ENCODE results near the gene PCDH15. TPM values are rescaled to one million over a fixed set of nuclear protein-coding genes. Genes with fewer than 3 reads are reported as not detected.

Gene PCDH15
- total RNA-seq, 1 donor: under 0.01 TPM

- Histone ChIP-seq H3K9me3 (ENCODE audit: low read depth, low read length) (peaks cover under 1% of the 10 kb centered on the region), H3K27me3 (ENCODE audit: insufficient read depth, low read length) (no peaks in the 10 kb centered on the region), H3K4me3 (ENCODE audit: low read length) (no peak overlapping the region), H3K4me1 (ENCODE audit: insufficient read depth, low read length) (no peaks in the 10 kb centered on the region)
Observed at GRCh38 chr10:54284526-54285193, 516.4 kb downstream of the PCDH15 start.

- Histone ChIP-seq H3K27me3 (ENCODE audit: insufficient read depth, low read length) (no peaks in the 10 kb centered on the region), H3K9me3 (ENCODE audit: low read depth, low read length) (peaks cover 6% of the 10 kb centered on the region), H3K4me3 (ENCODE audit: low read length) (no peak overlapping the region), H3K4me1 (ENCODE audit: insufficient read depth, low read length) (no peaks in the 10 kb centered on the region)
Observed at GRCh38 chr10:54282012-54282411, 519.0 kb downstream of the PCDH15 start.

DNA sequence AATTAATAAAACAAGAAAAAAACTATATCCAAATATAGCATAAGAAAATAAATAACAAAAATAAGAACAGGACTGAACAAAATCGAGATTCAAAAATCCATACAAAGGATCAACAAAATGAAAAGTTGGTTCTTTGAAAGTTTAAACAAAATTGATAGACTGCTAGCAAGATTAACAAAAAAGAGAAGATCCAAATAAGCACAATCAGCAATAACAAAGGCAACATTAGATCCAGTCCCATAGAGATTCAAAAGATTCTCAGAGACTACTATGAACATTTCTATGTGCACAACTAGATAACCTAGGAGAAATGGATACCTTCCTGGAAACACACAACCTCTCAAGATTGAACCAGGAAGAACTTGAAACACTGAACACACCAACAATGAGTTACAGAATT, 534.6 kb downstream of the PCDH15 start:
- H3K4me1 ChIP-seq (ENCODE audit: insufficient read depth, low read length): no peaks in the 10 kb centered on the region
- no peaks in the 10 kb centered on the region for H3K27me3 ChIP-seq (ENCODE audit: insufficient read depth, low read length)
- H3K4me3 ChIP-seq (ENCODE audit: low read length): no peak overlapping the region
- H3K9me3 ChIP-seq (ENCODE audit: low read depth, low read length): peaks cover 5% of the 10 kb centered on the region

DNA sequence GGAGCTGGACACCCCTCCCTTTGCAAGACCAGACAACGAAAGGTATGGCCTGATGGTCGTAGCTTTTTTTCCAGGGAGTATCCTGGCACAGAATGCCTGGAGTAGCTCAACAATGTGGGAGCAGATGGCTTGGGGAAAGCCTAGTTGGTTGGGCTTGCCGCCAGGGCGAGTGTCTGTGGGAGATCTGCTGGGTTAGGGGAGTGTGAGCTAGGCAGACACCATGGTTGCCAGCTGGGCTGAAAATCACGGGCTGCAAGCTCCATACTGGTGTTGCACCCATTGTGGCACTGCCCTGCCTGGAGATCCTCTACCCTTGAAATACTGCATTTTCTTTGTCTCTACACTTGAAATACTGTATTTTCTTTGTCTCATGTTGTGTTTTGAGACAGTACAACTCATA, 538.3 kb downstream of the PCDH15 start:
- Histone ChIP-seq H3K4me3 (ENCODE audit: low read length) (no peak overlapping the region), H3K27me3 (ENCODE audit: insufficient read depth, low read length) (no peaks in the 10 kb centered on the region)

DNA sequence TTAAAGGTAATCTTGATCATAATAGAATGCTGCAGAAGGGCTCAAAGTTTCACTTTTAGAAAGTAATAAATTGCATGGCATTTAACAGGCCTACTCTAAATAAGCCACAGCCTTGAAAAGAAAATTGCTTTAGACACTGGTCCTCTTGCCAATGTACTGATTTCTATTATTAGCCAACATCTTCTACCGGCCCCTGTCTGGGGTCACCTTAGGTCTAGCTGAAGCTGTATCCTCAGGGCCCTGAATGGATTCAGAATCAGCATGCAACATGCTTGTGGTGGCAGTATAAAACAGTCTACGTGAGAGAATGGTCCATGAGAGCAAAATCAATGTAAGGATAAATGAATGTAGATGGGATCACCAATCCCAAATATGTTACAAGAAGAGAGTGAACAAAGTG, 541.9 kb downstream of the PCDH15 start:
- Histone ChIP-seq H3K9me3 (ENCODE audit: low read depth, low read length) (no peaks in the 10 kb centered on the region), H3K4me1 (ENCODE audit: insufficient read depth, low read length) (no peaks in the 10 kb centered on the region), H3K4me3 (ENCODE audit: low read length) (no peak overlapping the region), H3K27me3 (ENCODE audit: insufficient read depth, low read length) (no peaks in the 10 kb centered on the region)

More for the DNA sequence above, 538.3 kb downstream of the PCDH15 start:
- Histone ChIP-seq H3K4me1 (ENCODE audit: insufficient read depth, low read length) (no peaks in the 10 kb centered on the region), H3K9me3 (ENCODE audit: low read depth, low read length) (peaks cover 5% of the 10 kb centered on the region)

DNA sequence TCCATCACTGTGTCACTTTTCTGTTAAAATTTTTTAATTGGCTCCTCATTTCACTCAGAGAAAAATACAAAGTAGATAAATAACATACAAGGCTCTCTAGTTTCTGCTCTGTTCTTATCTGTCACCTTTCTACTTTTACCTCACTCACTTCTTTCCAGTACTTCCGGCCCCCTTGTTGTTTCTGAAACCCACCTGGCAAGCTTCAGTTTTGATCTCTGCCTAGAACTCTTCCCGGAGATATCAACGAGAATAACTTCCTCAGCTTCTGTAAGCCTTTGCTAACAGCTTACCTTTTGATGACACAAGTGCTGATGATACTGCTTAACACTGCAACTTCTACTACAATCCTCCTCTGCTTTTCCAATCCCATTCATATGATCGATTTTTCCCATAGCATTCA, 566.2 kb downstream of the PCDH15 start:
- H3K4me1 ChIP-seq (ENCODE audit: insufficient read depth, low read length): no peaks in the 10 kb centered on the region
- H3K4me3 ChIP-seq (ENCODE audit: low read length): no peak overlapping the region
- H3K27me3 ChIP-seq (ENCODE audit: insufficient read depth, low read length): no peaks in the 10 kb centered on the region
- no peaks in the 10 kb centered on the region for H3K9me3 ChIP-seq (ENCODE audit: low read depth, low read length)

- Histone ChIP-seq H3K4me1 (ENCODE audit: insufficient read depth, low read length) (no peaks in the 10 kb centered on the region), H3K4me3 (ENCODE audit: low read length) (no peak overlapping the region), H3K9me3 (ENCODE audit: low read depth, low read length) (no peaks in the 10 kb centered on the region), H3K27me3 (ENCODE audit: insufficient read depth, low read length) (no peaks in the 10 kb centered on the region)
Observed at GRCh38 chr10:54203401-54203800, 597.6 kb downstream of the PCDH15 start.

GRCh38 chr10:54198051-54198450, 603.0 kb downstream of the PCDH15 start:
- Histone ChIP-seq H3K9me3 (ENCODE audit: low read depth, low read length) (no peaks in the 10 kb centered on the region), H3K27me3 (ENCODE audit: insufficient read depth, low read length) (no peaks in the 10 kb centered on the region), H3K4me3 (ENCODE audit: low read length) (no peak overlapping the region), H3K4me1 (ENCODE audit: insufficient read depth, low read length) (no peaks in the 10 kb centered on the region)

GRCh38 chr10:54194806-54195205, 606.2 kb downstream of the PCDH15 start:
- Histone ChIP-seq H3K9me3 (ENCODE audit: low read depth, low read length) (no peaks in the 10 kb centered on the region), H3K4me1 (ENCODE audit: insufficient read depth, low read length) (no peaks in the 10 kb centered on the region), H3K4me3 (ENCODE audit: low read length) (no peak overlapping the region), H3K27me3 (ENCODE audit: insufficient read depth, low read length) (no peaks in the 10 kb centered on the region)

DNA sequence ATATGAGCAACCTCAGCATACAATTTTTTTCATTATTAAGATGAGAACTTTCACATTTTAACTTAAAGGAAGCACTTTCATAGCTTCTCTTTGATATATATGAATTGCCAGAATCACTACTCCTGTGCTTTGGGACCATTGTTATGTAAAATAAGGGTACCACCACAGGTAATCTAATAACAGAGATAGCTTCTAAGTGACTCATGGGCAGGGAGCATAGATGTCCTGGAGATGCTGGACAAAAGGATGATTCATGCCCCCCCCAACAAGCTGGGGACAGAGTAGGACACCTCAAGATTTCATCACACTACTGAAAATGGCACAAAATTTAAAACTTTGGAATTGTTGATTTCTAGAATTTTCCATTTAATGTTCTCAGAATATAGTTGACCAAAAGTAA, 641.1 kb downstream of the PCDH15 start:
- Histone ChIP-seq H3K4me3 (ENCODE audit: low read length) (no peak overlapping the region), H3K27me3 (ENCODE audit: insufficient read depth, low read length) (no peaks in the 10 kb centered on the region), H3K9me3 (ENCODE audit: low read depth, low read length) (no peaks in the 10 kb centered on the region), H3K4me1 (ENCODE audit: insufficient read depth, low read length) (no peaks in the 10 kb centered on the region)

GRCh38 chr10:54148508-54148907, 652.5 kb downstream of the PCDH15 start:
- Histone ChIP-seq H3K9me3 (ENCODE audit: low read depth, low read length) (no peaks in the 10 kb centered on the region), H3K4me3 (ENCODE audit: low read length) (no peak overlapping the region), H3K4me1 (ENCODE audit: insufficient read depth, low read length) (no peaks in the 10 kb centered on the region), H3K27me3 (ENCODE audit: insufficient read depth, low read length) (no peaks in the 10 kb centered on the region)

DNA sequence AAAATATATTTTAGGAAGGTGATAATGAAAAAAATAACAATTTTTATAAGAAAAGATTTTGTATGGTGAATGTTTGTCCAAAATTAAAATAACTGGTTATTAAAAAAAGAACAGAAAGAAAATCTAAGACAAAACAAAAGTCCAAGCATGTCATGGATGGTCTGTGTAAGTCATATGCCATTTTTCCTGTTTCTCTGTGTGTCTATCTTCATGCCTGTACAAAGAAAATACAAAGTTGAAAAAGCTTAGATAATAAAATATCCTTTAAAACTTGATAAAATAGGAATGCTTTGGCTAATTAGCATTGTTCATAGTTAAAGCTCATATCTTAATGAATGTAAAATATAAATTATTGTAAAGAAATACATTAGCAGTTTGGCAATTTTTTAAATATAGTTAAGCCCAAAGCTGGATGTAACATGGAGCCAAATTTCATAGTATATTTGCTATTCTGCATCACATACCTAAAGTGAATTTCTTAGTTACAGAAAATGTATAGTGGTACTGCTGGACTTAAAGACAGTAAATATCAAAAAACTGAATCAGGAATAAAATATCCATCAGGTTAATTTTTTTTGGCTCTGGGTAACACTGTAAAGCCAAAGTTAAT, 661.1 kb downstream of the PCDH15 start:
- Histone ChIP-seq H3K4me1 (ENCODE audit: insufficient read depth, low read length) (no peaks in the 10 kb centered on the region), H3K9me3 (ENCODE audit: low read depth, low read length) (peaks cover 8% of the 10 kb centered on the region), H3K27me3 (ENCODE audit: insufficient read depth, low read length) (no peaks in the 10 kb centered on the region), H3K4me3 (ENCODE audit: low read length) (no peak overlapping the region)

DNA sequence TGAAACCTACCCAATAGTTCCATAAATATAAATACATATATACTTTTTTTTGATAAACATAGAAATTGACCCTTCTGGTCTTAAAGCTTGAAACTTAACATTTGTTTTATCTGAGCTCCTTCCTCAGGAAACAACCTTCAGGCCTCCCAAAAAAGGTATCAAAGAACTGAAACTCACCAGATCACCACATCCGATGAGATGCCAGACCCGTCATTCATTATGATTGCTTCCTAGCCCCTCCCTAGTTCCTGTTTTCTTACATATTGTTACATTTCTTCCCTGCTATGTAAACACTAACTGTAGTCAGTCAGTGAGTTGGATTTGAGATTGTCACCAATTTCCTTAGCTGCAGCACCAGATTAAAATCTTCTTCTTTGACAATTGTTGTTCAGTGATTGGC, 663.6 kb downstream of the PCDH15 start:
- Histone ChIP-seq H3K9me3 (ENCODE audit: low read depth, low read length) (peaks cover 8% of the 10 kb centered on the region), H3K4me3 (ENCODE audit: low read length) (no peak overlapping the region), H3K27me3 (ENCODE audit: insufficient read depth, low read length) (no peaks in the 10 kb centered on the region), H3K4me1 (ENCODE audit: insufficient read depth, low read length) (no peaks in the 10 kb centered on the region)

GRCh38 chr10:54133203-54133602, 667.8 kb downstream of the PCDH15 start:
- peaks cover 3% of the 10 kb centered on the region for H3K9me3 ChIP-seq (ENCODE audit: low read depth, low read length)
- H3K27me3 ChIP-seq (ENCODE audit: insufficient read depth, low read length): no peaks in the 10 kb centered on the region
- no peaks in the 10 kb centered on the region for H3K4me1 ChIP-seq (ENCODE audit: insufficient read depth, low read length)
- H3K4me3 ChIP-seq (ENCODE audit: low read length): no peak overlapping the region

DNA sequence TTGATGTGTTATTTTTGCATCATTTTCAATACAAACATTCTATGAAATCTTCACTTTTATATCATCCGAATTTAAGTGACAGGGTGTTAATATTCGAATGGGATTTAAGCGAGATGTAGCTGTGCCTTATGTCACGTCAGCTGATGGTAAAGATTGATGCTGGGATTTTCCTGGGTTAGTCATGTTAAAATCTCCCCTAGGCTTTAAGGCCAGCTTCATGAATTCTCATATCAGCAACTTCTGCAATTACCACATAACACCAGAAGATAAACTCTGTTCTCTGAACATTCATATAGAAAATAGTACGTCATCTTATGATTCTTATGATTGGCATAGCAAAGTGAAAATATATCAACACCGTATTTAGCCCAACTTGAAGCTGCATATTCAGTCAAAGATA, 669.2 kb downstream of the PCDH15 start:
- Histone ChIP-seq H3K4me1 (ENCODE audit: insufficient read depth, low read length) (no peaks in the 10 kb centered on the region), H3K27me3 (ENCODE audit: insufficient read depth, low read length) (no peaks in the 10 kb centered on the region), H3K9me3 (ENCODE audit: low read depth, low read length) (no peaks in the 10 kb centered on the region), H3K4me3 (ENCODE audit: low read length) (no peak overlapping the region)

GRCh38 chr10:54130394-54130793, 670.6 kb downstream of the PCDH15 start:
- H3K4me3 ChIP-seq (ENCODE audit: low read length): no peak overlapping the region
- no peaks in the 10 kb centered on the region for H3K4me1 ChIP-seq (ENCODE audit: insufficient read depth, low read length)
- no peaks in the 10 kb centered on the region for H3K27me3 ChIP-seq (ENCODE audit: insufficient read depth, low read length)
- no peaks in the 10 kb centered on the region for H3K9me3 ChIP-seq (ENCODE audit: low read depth, low read length)
